ENCODE results near the gene CHST1. TPM values are rescaled to one million over a fixed set of nuclear protein-coding genes. Genes with fewer than 3 reads are reported as not detected.

The CHST1 gene
- total and polyA plus RNA-seq, 2 experiments from 2014 or later = 0.84 to 2.7 TPM

DNA sequence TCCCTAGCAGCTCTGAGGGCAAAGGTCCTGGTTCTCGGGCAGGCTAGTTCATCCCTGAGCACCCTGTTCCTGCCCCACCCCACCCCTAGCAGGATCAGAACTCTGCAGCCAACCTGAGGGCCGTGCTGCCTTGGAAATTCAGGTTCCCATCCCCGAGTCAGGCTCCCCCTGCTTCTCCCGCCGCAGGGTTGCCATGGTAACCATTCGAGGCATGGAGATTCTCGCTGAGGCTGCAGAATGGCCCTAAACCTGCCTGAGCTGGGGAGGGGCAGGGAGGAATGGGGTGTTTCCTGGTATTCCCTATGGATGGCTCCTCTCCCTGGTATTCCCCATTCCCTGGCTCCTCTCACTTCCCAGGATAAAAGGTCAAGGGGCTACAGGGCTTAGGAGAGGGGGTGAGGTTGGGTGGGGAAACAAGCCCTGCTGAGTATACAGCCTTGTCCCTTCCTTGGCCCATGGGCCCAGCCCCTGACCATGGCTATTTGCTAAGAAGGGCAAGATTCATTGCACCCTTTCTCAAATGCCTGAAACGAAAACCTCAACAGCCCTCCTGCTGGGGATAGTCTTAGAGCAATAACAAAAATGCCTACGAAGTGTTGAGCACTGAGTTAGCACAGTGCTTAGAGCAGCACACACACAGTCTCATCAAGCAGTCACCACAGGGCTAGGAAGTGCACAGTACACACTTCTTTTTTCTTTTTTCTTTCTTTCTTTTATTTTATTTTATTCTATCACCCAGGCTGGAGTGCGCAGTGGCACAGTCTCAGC is 58.7 kb downstream of the CHST1 start (continued):
- TF ChIP-seq ZNF462 (CRISPR knock-in tag; IDR thresholded peaks at IDR 0.05) (no peak), ZNF114 (CRISPR knock-in tag; IDR thresholded peaks at IDR 0.05) (no peak)

DNA sequence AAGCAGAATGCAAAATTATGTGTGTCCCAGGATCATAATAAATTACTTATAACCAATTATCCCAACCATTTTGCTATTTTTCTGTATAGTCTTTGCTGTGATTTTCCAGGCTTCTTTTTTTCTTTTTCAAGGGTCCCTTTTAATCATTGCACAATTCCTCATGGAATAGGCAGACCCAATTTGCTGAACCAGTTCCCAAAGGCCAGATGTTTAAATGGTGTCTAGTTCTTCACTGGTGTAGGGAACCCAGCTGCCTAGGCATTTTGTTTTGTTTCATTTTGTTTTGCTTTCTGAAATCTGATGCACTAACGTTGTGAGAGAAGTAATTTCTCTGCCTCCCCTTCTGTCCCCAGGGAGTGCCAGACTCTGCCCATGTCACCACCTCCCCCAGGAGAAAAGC is 60.4 kb downstream of the CHST1 start:
- no peaks in the 10 kb centered on the region for H3K9me3 Mint-ChIP-seq
- no peaks in the 10 kb centered on the region for H3K27me3 ChIP-seq (ENCODE audit: insufficient read depth)
- H3F3A ChIP-seq (replicated peaks; ENCODE audit: low read depth) = no peaks in the 10 kb centered on the region
- no peak overlapping the region for H3K4me3 ChIP-seq
- no peaks in the 10 kb centered on the region for H3K36me3 Mint-ChIP-seq (ENCODE audit: low read depth)
- no peak overlapping the region for H3K4me3 Mint-ChIP-seq
- H3K4me1 Mint-ChIP-seq = peaks cover 20% of the 10 kb centered on the region
- ATAC-seq = no peak
- H3K27ac ChIP-seq (ENCODE audit: low read depth) = no peak overlapping the region
- H2AFZ ChIP-seq = no peak overlapping the region
- TF ChIP-seq CTCF (conservative IDR thresholded peaks at IDR 0.05; ENCODE audit: low read depth in 2 of 2) (no peak), JUNB (IDR thresholded peaks at IDR 0.05; ENCODE audit: unreplicated experiment) (no peak), CREB1 (CRISPR knock-in tag; IDR thresholded peaks at IDR 0.05; ENCODE audit: low read depth) (no peak), POLR2AphosphoS5 (IDR thresholded peaks at IDR 0.05; ENCODE audit: low read depth) (no peak), EZH2 (IDR thresholded peaks at IDR 0.05; ENCODE audit: low read depth, unreplicated experiment) (no peak), EZH2phosphoT487 (IDR thresholded peaks at IDR 0.05; ENCODE audit: unreplicated experiment) (no peak), STAT1 (IDR thresholded peaks at IDR 0.05; ENCODE audit: unreplicated experiment) (no peak)
- no peaks in the 10 kb centered on the region for H3K36me3 ChIP-seq (ENCODE audit: insufficient read depth)
- peaks cover 9% of the 10 kb centered on the region for H3K4me1 ChIP-seq (ENCODE audit: insufficient read depth)
- no peaks in the 10 kb centered on the region; the same call in 1 of the 2 replicates for H4K20me1 ChIP-seq (replicated peaks; ENCODE audit: insufficient read depth)
- no peak for DNase-seq (ENCODE audit: low spot score)
- H3K79me2 ChIP-seq (replicated peaks; ENCODE audit: insufficient read depth) = no peaks in the 10 kb centered on the region
- H3K27ac Mint-ChIP-seq = no peak overlapping the region
- H3K4me2 ChIP-seq = no peak overlapping the region
- peaks cover 3% of the 10 kb centered on the region for H3K27me3 Mint-ChIP-seq (ENCODE audit: insufficient read depth, low read depth, poor library complexity)
- 0 out of 2 replicates have a peak, but pooled peaks cover 4% of the 10 kb centered on the region for H3K9me2 ChIP-seq (ENCODE audit: insufficient read depth)

All from GM23338 (cell line).